A673 (cell line): ENCODE results near the gene YES1. TPM values are rescaled to one million over a fixed set of nuclear protein-coding genes. Genes with fewer than 3 reads are reported as not detected.
A peak's percentile ranks its signal among the peaks of the same experiment; 100 is the strongest.

ENCODE experiments used
- BruUV-seq: library from RNA; stranded (reverse); fragments of 400-500 nt; replicated peaks from 2 replicates; lab custom pipeline; 2021; lab: Mats Ljungman, UMichigan
- CTCF ChIA-PET: fragments of 300-600 bp; sonication (Branson Sonifier 250); formaldehyde crosslinking; loops from one replicate; lab custom pipeline; 2022; ENCODE audit warnings: antibody characterized with exemption; lab: Charles Lee
- POLR2A ChIA-PET: fragments of 300-600 bp; sonication (Branson Sonifier 250); formaldehyde crosslinking; loops from one replicate; lab custom pipeline; 2022; ENCODE audit warnings: antibody characterized with exemption; ENCODE audit not compliant: low non-redundant PET; lab: Charles Lee
- DNase-seq: peaks from one replicate; pipeline ENCODE4 v3.0.0-alpha.2; 2015; ENCODE audit warnings: low spot score
- H3K27ac ChIP-seq: fragments of 200-600 bp; sonication (generic); 2 replicates; pipeline ENCODE4 v1.5.1; 2016; ENCODE audit warnings: mixed run types, low read depth, mild to moderate bottlenecking, mixed read lengths, antibody characterized with exemption, low read length; ENCODE audit not compliant: poor library complexity, severe bottlenecking
- H3K27me3 ChIP-seq: fragments of 200-600 bp; sonication (generic); replicated peaks from 2 replicates; pipeline ENCODE4 v1.6.1; 2017; ENCODE audit warnings: mixed run types, low read depth, mild to moderate bottlenecking, mixed read lengths, antibody characterized with exemption, low read length; ENCODE audit not compliant: insufficient read depth, poor library complexity
- H3K36me3 ChIP-seq: fragments of 200-600 bp; sonication (generic); 2 replicates; pipeline ENCODE4 v1.6.1; 2016; ENCODE audit warnings: mixed run types, mild to moderate bottlenecking, mixed read lengths, antibody characterized with exemption, low read length; ENCODE audit not compliant: insufficient read depth, poor library complexity, severe bottlenecking
- H3K4me1 ChIP-seq: fragments of 200-600 bp; sonication (generic); 2 replicates; pipeline ENCODE4 v1.6.1; 2017; ENCODE audit warnings: mixed run types, mild to moderate bottlenecking, mixed read lengths, antibody characterized with exemption, low read length; ENCODE audit not compliant: insufficient read depth, poor library complexity, severe bottlenecking
- H3K4me3 ChIP-seq: fragments of 200-600 bp; sonication (generic); 2 replicates; pipeline ENCODE4 v1.5.1; 2016; ENCODE audit warnings: low read depth, mixed run types, mild to moderate bottlenecking, mixed read lengths, low read length; ENCODE audit not compliant: poor library complexity, severe bottlenecking
- H3K9me3 ChIP-seq: fragments of 200-600 bp; sonication (generic); 2 replicates; pipeline ENCODE4 v1.6.1; 2016; ENCODE audit warnings: mixed run types, low read depth, mild to moderate bottlenecking, mixed read lengths, antibody characterized with exemption, low read length; ENCODE audit not compliant: poor library complexity, severe bottlenecking
- EZH2 ChIP-seq: fragments of 200-600 bp; sonication (generic); IDR thresholded peaks from 2 replicates; pipeline ENCODE4 v1.6.1; 2017; ENCODE audit warnings: borderline replicate concordance, low read depth, mild to moderate bottlenecking, mixed read lengths, antibody characterized with exemption, low read length; ENCODE audit not compliant: poor library complexity, severe bottlenecking
- intact Hi-C: fragments of 100-400 bp; cut with micrococcal nuclease; formaldehyde crosslinking; loops from one replicate; pipeline ENCODE4 v1.10.0; 2022; ENCODE audit not compliant: unreplicated experiment
- total RNA-seq: library from RNA; stranded (reverse); gene quantifications from 2 replicates; pipeline ENCODE4 v1.2.3, GENCODE V29; 2021
- TF ChIP-seq, protein P1 (sequence below): fragments of 300-800, 200-600 bp; sonication (generic); conservative IDR thresholded peaks from 2 replicates; pipeline ENCODE4 v1.5.1; 2017; ENCODE audit warnings: low read depth, mild to moderate bottlenecking, antibody characterized with exemption, low read length, moderate library complexity, mixed read lengths

The YES1 gene
- total RNA-seq, 1 experiment from 2014 or later: 138 TPM

DNA sequence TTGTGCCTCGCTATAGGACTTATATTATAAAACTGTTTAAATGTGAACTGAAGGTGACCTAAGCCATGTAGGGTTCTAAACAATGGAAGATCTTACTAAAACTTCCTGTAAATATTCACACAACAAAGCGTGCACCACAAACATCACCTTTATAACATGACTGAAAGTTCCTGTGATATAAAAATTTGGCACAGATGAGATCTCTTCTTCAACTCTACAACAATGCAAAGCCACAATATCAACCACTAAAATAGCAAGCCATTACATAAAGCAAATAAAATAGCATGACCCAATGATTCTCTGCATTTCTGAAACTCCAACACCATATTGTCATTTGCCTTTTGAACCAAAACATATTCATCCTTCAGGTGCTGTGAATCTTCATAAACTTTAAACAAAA lies 3.5 kb downstream of the YES1 start:
- Histone ChIP-seq H3K4me3 (no peak overlapping the region), H3K9me3 (no peaks in the 10 kb centered on the region), H3K4me1 (peaks cover 27% of the 10 kb centered on the region), H3K27me3 (no peaks in the 10 kb centered on the region), H3K27ac (no peak overlapping the region), H3K36me3 (no peaks in the 10 kb centered on the region)
- TF ChIP-seq EZH2: no peak
- TF ChIP-seq, protein P1, sequence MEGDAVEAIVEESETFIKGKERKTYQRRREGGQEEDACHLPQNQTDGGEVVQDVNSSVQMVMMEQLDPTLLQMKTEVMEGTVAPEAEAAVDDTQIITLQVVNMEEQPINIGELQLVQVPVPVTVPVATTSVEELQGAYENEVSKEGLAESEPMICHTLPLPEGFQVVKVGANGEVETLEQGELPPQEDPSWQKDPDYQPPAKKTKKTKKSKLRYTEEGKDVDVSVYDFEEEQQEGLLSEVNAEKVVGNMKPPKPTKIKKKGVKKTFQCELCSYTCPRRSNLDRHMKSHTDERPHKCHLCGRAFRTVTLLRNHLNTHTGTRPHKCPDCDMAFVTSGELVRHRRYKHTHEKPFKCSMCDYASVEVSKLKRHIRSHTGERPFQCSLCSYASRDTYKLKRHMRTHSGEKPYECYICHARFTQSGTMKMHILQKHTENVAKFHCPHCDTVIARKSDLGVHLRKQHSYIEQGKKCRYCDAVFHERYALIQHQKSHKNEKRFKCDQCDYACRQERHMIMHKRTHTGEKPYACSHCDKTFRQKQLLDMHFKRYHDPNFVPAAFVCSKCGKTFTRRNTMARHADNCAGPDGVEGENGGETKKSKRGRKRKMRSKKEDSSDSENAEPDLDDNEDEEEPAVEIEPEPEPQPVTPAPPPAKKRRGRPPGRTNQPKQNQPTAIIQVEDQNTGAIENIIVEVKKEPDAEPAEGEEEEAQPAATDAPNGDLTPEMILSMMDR: no peak
- no TSS peak for BruUV-seq
- POLR2A ChIA-PET: no interaction called here
- intact Hi-C loops: no loop called here
- CTCF ChIA-PET: no interaction called here
- no peak for DNase-seq

GRCh38 chr18:808086-808485 lies 4.0 kb downstream of the YES1 start:
- CTCF ChIA-PET: no interaction called here
- H3K9me3 ChIP-seq: no peaks in the 10 kb centered on the region
- BruUV-seq: no TSS peak
- DNase-seq: peak; percentile 55
- intact Hi-C loops: no loop called here
- H3K36me3 ChIP-seq: no peaks in the 10 kb centered on the region
- peaks cover 26% of the 10 kb centered on the region for H3K4me1 ChIP-seq
- H3K4me3 ChIP-seq: no peak overlapping the region
- no peak for TF ChIP-seq EZH2
- TF ChIP-seq, protein P1: no peak
- H3K27ac ChIP-seq: no peak overlapping the region
- POLR2A ChIA-PET: no interaction called here
- no peaks in the 10 kb centered on the region for H3K27me3 ChIP-seq

DNA sequence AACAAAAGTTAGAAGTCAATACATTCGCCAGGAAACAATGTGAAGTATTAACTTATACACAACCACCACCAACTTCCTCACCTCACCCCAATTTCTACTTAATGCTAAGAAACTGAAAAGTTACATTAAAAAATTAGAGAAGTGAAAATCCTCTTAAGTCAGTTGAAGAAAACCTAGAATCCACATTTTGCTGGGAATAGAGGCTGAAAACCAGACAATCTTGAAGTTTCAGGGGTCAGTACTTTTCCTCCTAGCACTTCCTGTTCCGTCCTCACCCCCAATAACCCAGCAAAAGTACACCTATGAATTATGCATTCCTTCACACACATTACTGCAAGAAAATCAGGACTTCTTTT lies 6.3 kb downstream of the YES1 start:
- intact Hi-C loops: no loop called here
- ChIA-PET CTCF (no interaction called here), POLR2A (interaction anchor here (0.6 kb wide), 1 partner anchor 9 kb away, joined by 5 read pairs; no protein-coding TSS in a partner anchor)
- no peak for TF ChIP-seq EZH2
- TF ChIP-seq, protein P1: no peak
- no peak for DNase-seq
- BruUV-seq: no TSS peak
- Histone ChIP-seq H3K36me3 (no peaks in the 10 kb centered on the region), H3K9me3 (no peaks in the 10 kb centered on the region), H3K4me1 (peaks cover 24% of the 10 kb centered on the region), H3K27me3 (no peaks in the 10 kb centered on the region), H3K4me3 (peak overlapping the region; percentile 20), H3K27ac (peak overlapping the region; percentile 3)
